ENCODE measurements around the gene HMCN1. TPM values are rescaled to one million over a fixed set of nuclear protein-coding genes. Genes with fewer than 3 reads are reported as not detected.
"Not testable (repeated sequence)": the region's sequence is repeated elsewhere in the genome, so short reads cannot be mapped to it uniquely, and the experiment has no call there.

Gene HMCN1
- total RNA-seq, 1 donor from 2014 or later = 28.0 TPM

DNA sequence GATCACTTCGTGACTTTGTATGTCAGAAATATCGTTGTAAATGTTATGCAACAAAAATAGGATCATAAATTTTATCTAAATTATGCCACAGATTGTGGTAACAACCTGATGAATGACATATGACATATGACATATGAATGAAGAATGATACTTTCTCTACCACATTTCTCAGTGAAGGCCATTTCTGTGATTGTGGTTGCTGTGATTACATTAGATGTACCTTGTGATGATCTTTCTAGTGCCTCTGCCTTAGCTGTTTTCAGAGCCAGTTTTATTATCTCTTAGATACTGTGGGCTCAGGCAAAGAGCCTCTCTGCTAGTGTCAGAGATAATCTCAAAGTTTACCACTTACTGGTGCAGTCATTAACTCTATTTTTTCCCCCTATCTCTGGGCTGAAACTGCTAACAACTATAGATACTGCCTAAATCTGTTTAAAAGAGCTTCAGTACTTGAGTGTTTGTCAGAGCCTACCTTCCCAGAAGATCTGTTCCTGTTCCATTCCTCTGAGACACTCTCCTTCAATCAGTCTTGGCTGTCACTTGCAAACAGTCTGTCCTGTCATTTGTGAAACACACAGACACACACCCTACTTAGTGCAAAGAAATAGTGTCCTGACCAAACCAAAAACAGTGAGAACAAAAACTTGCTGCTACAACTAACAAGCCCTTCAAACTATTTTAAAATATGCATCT is 55.5 kb downstream of the HMCN1 start:
- intact Hi-C loops (cut with DNase I) = no loop called here
- no peak overlapping the region for H3K27ac ChIP-seq
- ATAC-seq (no peak), DNase-seq (no peak)
- no peak overlapping the region for H3K4me3 ChIP-seq
- H3K9me3 ChIP-seq = no peaks in the 10 kb centered on the region
- peaks cover 17% of the 10 kb centered on the region for H3K4me1 ChIP-seq
- H3K27me3 ChIP-seq (ENCODE audit: low read depth) = no peaks in the 10 kb centered on the region
- H3K36me3 ChIP-seq = no peaks in the 10 kb centered on the region
- TF ChIP-seq, protein P1, sequence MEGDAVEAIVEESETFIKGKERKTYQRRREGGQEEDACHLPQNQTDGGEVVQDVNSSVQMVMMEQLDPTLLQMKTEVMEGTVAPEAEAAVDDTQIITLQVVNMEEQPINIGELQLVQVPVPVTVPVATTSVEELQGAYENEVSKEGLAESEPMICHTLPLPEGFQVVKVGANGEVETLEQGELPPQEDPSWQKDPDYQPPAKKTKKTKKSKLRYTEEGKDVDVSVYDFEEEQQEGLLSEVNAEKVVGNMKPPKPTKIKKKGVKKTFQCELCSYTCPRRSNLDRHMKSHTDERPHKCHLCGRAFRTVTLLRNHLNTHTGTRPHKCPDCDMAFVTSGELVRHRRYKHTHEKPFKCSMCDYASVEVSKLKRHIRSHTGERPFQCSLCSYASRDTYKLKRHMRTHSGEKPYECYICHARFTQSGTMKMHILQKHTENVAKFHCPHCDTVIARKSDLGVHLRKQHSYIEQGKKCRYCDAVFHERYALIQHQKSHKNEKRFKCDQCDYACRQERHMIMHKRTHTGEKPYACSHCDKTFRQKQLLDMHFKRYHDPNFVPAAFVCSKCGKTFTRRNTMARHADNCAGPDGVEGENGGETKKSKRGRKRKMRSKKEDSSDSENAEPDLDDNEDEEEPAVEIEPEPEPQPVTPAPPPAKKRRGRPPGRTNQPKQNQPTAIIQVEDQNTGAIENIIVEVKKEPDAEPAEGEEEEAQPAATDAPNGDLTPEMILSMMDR (IDR thresholded peaks at IDR 0.05) = no peak

DNA sequence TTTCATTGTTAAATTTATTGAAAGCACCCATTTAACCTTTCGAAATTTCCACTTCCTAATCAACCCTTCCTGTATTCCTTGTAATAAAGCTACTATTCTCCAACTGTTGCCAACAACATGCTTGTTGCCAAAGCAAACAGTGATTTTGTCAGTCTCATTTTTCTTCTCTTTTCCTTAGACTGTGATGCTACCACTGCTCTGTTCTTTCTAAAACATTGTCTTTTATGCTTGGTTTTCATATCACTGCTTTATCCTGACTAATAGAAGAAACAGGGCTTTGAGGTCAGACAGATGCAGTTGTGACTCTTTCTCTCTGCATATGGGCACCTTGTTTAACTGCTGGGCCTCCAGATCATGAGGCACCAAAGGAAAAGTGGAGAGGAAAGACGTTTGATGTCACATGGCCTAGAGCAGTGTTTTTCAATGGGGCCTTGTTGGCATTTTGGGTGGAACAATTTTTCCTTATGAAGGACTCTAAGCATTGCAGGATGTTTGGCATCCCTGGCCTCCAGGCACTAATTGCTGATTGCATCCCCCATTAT is 56.1 kb downstream of the HMCN1 start:
- ATAC-seq = peak in 1 of 2 donors; percentile 23
- no peak overlapping the region for H3K4me3 ChIP-seq
- H3K27me3 ChIP-seq (ENCODE audit: low read depth) = no peaks in the 10 kb centered on the region
- TF ChIP-seq, protein P1 (IDR thresholded peaks at IDR 0.05) = no peak
- H3K9me3 ChIP-seq = no peaks in the 10 kb centered on the region
- intact Hi-C loops (cut with DNase I) = no loop called here
- no peak overlapping the region for H3K27ac ChIP-seq
- peaks cover 17% of the 10 kb centered on the region for H3K4me1 ChIP-seq
- no peak for DNase-seq
- no peaks in the 10 kb centered on the region for H3K36me3 ChIP-seq

DNA sequence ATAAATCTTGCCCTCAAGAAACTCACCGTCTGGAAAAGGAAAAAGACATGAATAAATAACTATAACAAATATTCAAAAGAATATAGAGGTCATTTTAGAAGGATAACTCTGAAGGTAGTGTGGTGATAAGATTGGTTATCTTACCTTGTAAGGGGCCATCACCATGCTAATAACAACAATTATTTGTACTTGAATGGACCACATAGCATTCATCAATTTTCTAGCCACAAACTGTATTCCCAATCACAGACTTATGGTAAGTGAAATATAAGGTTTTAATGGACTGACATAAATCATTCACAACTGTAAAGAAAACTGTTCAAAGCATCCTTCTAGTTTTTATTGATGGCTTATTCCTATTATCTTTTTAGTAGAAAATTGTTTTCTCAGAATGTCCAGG is 57.8 kb downstream of the HMCN1 start:
- DNase-seq = no peak
- no peaks in the 10 kb centered on the region for H3K9me3 ChIP-seq
- H3K36me3 ChIP-seq = no peaks in the 10 kb centered on the region
- H3K27ac ChIP-seq = no peak overlapping the region
- ATAC-seq = no peak
- no peak overlapping the region for H3K4me3 ChIP-seq
- H3K27me3 ChIP-seq (ENCODE audit: low read depth) = no peaks in the 10 kb centered on the region
- intact Hi-C loops (cut with DNase I) = no loop called here
- TF ChIP-seq, protein P1 (IDR thresholded peaks at IDR 0.05) = no peak
- peaks cover 17% of the 10 kb centered on the region for H3K4me1 ChIP-seq

DNA sequence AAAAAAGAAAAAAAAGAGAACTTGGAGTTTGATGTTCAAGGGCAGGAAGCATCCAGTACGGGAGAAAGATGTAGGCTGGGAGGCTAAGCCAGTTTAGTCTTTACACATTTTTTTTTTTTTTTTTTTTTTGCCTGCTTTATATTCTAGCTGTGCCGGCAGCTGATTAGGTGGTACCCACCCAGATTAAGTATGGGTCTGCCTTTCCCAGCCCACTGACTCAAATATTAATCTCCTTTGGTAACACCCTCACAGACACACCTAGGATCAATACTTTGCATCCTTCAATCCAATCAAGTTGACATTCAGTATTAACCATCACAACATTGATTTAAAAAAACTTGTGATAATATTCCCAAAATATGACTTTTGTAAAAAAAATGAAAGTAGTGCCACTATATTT is 60.3 kb downstream of the HMCN1 start:
- H3K27ac ChIP-seq; ATAC-seq; intact Hi-C loops (cut with DNase I); H3K4me3 ChIP-seq; DNase-seq; H3K36me3 ChIP-seq; H3K27me3 ChIP-seq (ENCODE audit: low read depth): not testable (repeated sequence)
- Histone ChIP-seq H3K4me1 (peaks cover 11% of the 10 kb centered on the region), H3K9me3 (peaks cover 12% of the 10 kb centered on the region)

DNA sequence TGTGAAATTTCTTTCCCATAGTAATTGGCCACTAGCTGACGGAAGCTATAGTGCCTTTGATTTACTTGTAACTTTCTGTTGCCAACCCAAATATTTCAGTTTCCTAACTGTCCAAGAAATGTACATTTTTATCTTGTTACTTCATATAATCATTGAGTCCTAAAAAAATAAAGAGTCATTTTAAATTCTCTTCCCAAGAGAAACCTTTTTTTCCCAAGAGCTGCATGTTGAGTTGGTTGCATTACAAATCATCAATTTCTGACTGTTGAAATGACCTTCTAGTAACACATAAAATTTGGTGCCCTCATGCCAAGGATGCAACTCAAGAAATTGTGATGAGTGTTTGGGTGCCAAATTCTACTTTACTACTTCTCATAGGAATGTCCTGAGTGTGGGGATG is 61.0 kb downstream of the HMCN1 start:
- Histone ChIP-seq H3K36me3 (no peaks in the 10 kb centered on the region), H3K9me3 (peaks cover 12% of the 10 kb centered on the region), H3K27me3 (ENCODE audit: low read depth) (no peaks in the 10 kb centered on the region), H3K27ac (no peak overlapping the region), H3K4me3 (no peak overlapping the region), H3K4me1 (peaks cover 4% of the 10 kb centered on the region)
- ATAC-seq (no peak), DNase-seq (no peak)
- intact Hi-C loops (cut with DNase I) = no loop called here
- TF ChIP-seq, protein P1 (IDR thresholded peaks at IDR 0.05) = no peak

DNA sequence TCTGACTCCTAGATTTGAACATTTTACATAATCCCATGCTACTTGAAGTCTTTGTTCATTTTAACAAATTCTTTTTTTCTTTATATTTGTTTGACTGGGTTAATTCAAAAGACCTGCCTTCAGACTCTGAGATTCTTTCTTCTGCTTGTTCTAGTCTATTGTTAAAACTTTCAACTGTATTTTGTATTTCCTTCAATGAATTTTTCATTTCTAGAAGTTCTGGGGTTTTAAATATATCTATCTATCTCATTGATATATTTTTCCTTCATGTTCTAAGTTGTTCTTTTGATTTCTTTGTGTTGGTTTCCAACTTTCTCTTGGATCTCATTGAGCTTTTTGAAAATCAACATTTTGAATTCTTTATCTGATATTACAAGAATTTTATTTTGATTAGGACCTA is 64.3 kb downstream of the HMCN1 start:
- H3K27ac ChIP-seq = no peak overlapping the region
- no peak for ATAC-seq
- no peak for DNase-seq

More for the DNA sequence above, 64.3 kb downstream of the HMCN1 start:
- H3K4me1 ChIP-seq = no peaks in the 10 kb centered on the region
- H3K36me3 ChIP-seq = no peaks in the 10 kb centered on the region
- no peak overlapping the region for H3K4me3 ChIP-seq
- TF ChIP-seq, protein P1 (IDR thresholded peaks at IDR 0.05) = no peak
- H3K9me3 ChIP-seq = peaks cover 12% of the 10 kb centered on the region
- intact Hi-C loops (cut with DNase I) = no loop called here
- H3K27me3 ChIP-seq (ENCODE audit: low read depth) = no peaks in the 10 kb centered on the region
